ENCODE results near the gene HPCAL4. TPM values are rescaled to one million over a fixed set of nuclear protein-coding genes. Genes with fewer than 3 reads are reported as not detected.

HPCAL4 gene
- total RNA-seq, 4 donors from 2014 or later, result 0.14 to 0.16 TPM; not detected in 2

- no peaks in the 10 kb centered on the region for H3K36me3 ChIP-seq
- H3K27me3 ChIP-seq, result peaks cover 16% of the 10 kb centered on the region
- WGBS, 2 donors (ENCODE audit: low coverage in 1 of 2), result 14 to 23% methylated on average over 3 to 6 of the region's 6 CpGs
- peaks cover 0 to 3% (median 0%) of the 10 kb centered on the region in 4 donors for H3K4me1 ChIP-seq
- no peaks in the 10 kb centered on the region for H3K9me3 ChIP-seq
- no peak overlapping the region for H3K27ac ChIP-seq
- in situ Hi-C loops (cut with MboI; ENCODE audit: low pct_ligation_motif_present in 1 of 4, low pct_unique_long_range_greater_than_20kb in 1 of 4, low sequenced_read_pairs in 3 of 4), result loop anchor here in 2 of 4 donors (5.0 to 10.0 kb wide), 2 partner anchors 53 to 56 kb away; no protein-coding TSS in a partner anchor
- TF ChIP-seq, protein P1, sequence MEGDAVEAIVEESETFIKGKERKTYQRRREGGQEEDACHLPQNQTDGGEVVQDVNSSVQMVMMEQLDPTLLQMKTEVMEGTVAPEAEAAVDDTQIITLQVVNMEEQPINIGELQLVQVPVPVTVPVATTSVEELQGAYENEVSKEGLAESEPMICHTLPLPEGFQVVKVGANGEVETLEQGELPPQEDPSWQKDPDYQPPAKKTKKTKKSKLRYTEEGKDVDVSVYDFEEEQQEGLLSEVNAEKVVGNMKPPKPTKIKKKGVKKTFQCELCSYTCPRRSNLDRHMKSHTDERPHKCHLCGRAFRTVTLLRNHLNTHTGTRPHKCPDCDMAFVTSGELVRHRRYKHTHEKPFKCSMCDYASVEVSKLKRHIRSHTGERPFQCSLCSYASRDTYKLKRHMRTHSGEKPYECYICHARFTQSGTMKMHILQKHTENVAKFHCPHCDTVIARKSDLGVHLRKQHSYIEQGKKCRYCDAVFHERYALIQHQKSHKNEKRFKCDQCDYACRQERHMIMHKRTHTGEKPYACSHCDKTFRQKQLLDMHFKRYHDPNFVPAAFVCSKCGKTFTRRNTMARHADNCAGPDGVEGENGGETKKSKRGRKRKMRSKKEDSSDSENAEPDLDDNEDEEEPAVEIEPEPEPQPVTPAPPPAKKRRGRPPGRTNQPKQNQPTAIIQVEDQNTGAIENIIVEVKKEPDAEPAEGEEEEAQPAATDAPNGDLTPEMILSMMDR (IDR thresholded peaks at IDR 0.05), result peak; percentile 52 to 74 (median 66)
- TF ChIP-seq EP300 (IDR thresholded peaks at IDR 0.05; ENCODE audit: low read depth), result no peak
- TF ChIP-seq POLR2A (IDR thresholded peaks at IDR 0.05), result no peak
- TF ChIP-seq POLR2AphosphoS5 (IDR thresholded peaks at IDR 0.05), result no peak
- intact Hi-C loops (cut with DNase I; ENCODE audit: low total_unique reads), result no loop called here
- DNase-seq, result peak; percentile 68
- no peak overlapping the region for H3K4me3 ChIP-seq
These were observed 33.2 kb downstream of the HPCAL4 start for GRCh38 chr1:39657923-39658485.

DNA sequence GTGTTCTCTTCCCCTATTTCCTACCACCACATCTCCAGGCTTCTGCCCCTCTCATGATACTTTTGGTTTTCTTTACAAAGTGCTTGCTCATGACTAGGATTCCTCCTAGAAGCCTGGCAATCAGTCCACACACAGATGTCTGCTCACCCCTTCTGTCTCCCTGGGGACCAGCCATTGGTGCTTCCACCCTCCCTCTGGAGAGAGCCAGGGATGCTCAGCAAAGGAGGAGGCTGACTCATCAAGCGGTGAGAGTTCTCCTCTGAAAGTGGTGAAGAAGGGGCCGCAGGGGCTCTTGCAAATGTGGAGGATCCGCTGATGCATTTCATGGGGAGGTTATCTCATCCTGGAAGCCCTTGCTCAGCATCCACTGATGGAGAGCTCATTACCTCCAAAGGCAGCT, 33.8 kb downstream of the HPCAL4 start:
- H3K27me3 ChIP-seq, result peaks cover 16% of the 10 kb centered on the region
- no peak overlapping the region for H3K4me3 ChIP-seq
- TF ChIP-seq POLR2AphosphoS5 (IDR thresholded peaks at IDR 0.05), result no peak
- TF ChIP-seq, protein P1 (IDR thresholded peaks at IDR 0.05), result no peak
- TF ChIP-seq POLR2A (IDR thresholded peaks at IDR 0.05), result no peak
- TF ChIP-seq EP300 (IDR thresholded peaks at IDR 0.05; ENCODE audit: low read depth), result no peak
- no peak overlapping the region for H3K27ac ChIP-seq
- no peak for DNase-seq
- intact Hi-C loops (cut with DNase I; ENCODE audit: low total_unique reads), result no loop called here
- no peaks in the 10 kb centered on the region for H3K9me3 ChIP-seq
- peaks cover 0 to 3% (median 0%) of the 10 kb centered on the region in 4 donors for H3K4me1 ChIP-seq
- WGBS, 2 donors (ENCODE audit: low coverage in 1 of 2), result 94% methylated on average over 3 of the region's 3 CpGs; no CpG with 5 or more reads in 1 of the 2 donors
- in situ Hi-C loops (cut with MboI; ENCODE audit: low pct_ligation_motif_present in 1 of 4, low pct_unique_long_range_greater_than_20kb in 1 of 4, low sequenced_read_pairs in 3 of 4), result loop anchor here in 2 of 4 donors (5.0 to 10.0 kb wide), 2 partner anchors 53 to 55 kb away; no protein-coding TSS in a partner anchor
- H3K36me3 ChIP-seq, result no peaks in the 10 kb centered on the region

- in situ Hi-C loops (cut with MboI; ENCODE audit: low pct_ligation_motif_present in 1 of 4, low pct_unique_long_range_greater_than_20kb in 1 of 4, low sequenced_read_pairs in 3 of 4), result loop anchor here in 2 of 4 donors (5.0 to 10.0 kb wide), 2 partner anchors 52 to 54 kb away; no protein-coding TSS in a partner anchor
- WGBS, 2 donors (ENCODE audit: low coverage in 1 of 2), result 60 to 90% methylated on average over 1 to 2 of the region's 2 CpGs
These were observed 34.8 kb downstream of the HPCAL4 start for GRCh38 chr1:39656391-39656790.

DNA sequence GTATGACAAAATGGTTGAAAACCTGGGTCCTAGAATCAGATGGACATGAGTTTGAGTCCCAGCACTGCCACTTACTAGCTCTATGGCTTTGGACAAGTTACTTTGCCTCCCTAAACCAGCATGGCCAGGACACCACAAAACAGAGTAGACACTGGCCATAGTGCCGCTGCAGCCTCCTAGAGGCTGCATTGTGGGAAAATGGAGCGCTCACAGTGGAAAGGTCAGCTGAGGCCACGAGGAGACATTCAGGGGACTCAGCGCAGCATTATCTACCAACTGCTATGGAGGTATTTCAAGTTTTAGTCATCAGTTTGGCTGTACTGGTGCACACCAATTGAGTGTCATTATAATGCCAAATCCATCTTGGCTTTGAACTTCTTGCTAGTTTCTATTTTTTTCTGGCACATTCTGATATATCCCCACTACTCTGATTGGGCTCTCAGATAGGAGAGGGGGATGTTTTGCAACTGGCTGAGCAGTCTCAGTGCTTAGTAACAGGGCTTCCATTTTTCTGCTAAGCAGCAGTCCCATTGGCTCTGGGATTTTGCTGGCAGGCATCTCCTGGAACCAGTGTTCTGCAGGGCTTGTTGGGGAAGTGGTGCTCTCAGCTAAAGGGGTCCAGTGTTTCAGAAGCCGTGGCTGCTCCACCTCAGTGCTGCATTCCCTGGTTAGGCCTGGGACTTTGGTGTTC, 35.5 kb downstream of the HPCAL4 start:
- H3K36me3 ChIP-seq, result no peaks in the 10 kb centered on the region
- H3K27me3 ChIP-seq, result peaks cover 16% of the 10 kb centered on the region
- 84% methylated on average over 5 of the region's 5 CpGs; no CpG with 5 or more reads in 1 of the 2 donors for WGBS, 2 donors (ENCODE audit: low coverage in 1 of 2)
- no peak for DNase-seq
- H3K4me1 ChIP-seq, result peaks cover 0 to 3% (median 0%) of the 10 kb centered on the region in 4 donors
- intact Hi-C loops (cut with DNase I; ENCODE audit: low total_unique reads), result no loop called here
- H3K27ac ChIP-seq, result no peak overlapping the region
- no peaks in the 10 kb centered on the region for H3K9me3 ChIP-seq
- in situ Hi-C loops (cut with MboI; ENCODE audit: low pct_ligation_motif_present in 1 of 4, low pct_unique_long_range_greater_than_20kb in 1 of 4, low sequenced_read_pairs in 3 of 4), result loop anchor here in 2 of 4 donors (5.0 to 10.0 kb wide), 2 partner anchors 51 to 53 kb away; no protein-coding TSS in a partner anchor
- H3K4me3 ChIP-seq, result no peak overlapping the region
- TF ChIP-seq POLR2AphosphoS5 (IDR thresholded peaks at IDR 0.05) (no peak), POLR2A (IDR thresholded peaks at IDR 0.05) (no peak), EP300 (IDR thresholded peaks at IDR 0.05; ENCODE audit: low read depth) (no peak)
- TF ChIP-seq, protein P1 (IDR thresholded peaks at IDR 0.05), result no peak

More at GRCh38 chr1:39656391-39656790, 34.8 kb downstream of the HPCAL4 start:
- Histone ChIP-seq H3K9me3 (no peaks in the 10 kb centered on the region), H3K36me3 (no peaks in the 10 kb centered on the region), H3K4me3 (no peak overlapping the region), H3K27me3 (peaks cover 16% of the 10 kb centered on the region), H3K4me1 (peaks cover 0 to 3% (median 0%) of the 10 kb centered on the region in 4 donors), H3K27ac (no peak overlapping the region)
- intact Hi-C loops (cut with DNase I; ENCODE audit: low total_unique reads), result no loop called here
- TF ChIP-seq POLR2A (IDR thresholded peaks at IDR 0.05), result no peak
- no peak for TF ChIP-seq POLR2AphosphoS5 (IDR thresholded peaks at IDR 0.05)
- TF ChIP-seq, protein P1 (IDR thresholded peaks at IDR 0.05), result no peak
- TF ChIP-seq EP300 (IDR thresholded peaks at IDR 0.05; ENCODE audit: low read depth), result no peak
- no peak for DNase-seq
